ENCODE measurements around the gene CSTB.
A peak's percentile ranks its signal among the peaks of the same experiment; 100 is the strongest.

The CSTB gene

DNA sequence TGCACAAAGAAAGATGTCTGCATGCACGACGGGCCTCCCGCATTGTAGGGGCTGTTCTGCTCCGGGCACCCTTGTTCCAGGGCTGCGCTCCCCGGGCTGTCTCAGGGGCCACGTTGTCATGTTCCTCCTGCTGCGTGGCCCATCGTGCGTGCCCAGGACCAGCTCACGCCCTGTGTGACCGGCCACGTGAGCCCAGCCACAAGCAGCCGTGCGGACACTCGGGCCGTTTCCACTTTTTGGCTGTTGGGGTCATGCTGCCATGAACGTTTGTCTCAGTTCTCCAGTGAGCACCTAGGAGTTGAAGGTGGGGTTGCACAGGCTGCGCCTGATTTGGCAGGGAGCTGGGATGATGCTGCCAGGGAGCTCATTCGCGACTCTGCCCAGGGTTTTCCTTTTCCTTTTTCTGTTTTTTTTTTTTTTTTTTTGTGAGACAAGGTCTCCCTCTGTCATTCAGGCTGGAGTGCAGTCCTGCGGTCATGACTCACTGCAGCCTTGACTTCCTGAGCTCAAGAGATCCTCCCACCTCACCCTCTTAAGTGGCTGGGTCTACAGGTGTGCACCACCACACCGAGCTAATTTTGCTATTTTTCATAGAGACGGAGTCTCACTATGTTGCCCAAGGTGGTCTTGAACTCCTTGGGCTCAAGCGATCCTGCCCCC, 39.8 kb downstream of the CSTB start:
- DNase-seq (ENCODE audit: low read depth), result no peak
- TF ChIP-seq, protein P1, sequence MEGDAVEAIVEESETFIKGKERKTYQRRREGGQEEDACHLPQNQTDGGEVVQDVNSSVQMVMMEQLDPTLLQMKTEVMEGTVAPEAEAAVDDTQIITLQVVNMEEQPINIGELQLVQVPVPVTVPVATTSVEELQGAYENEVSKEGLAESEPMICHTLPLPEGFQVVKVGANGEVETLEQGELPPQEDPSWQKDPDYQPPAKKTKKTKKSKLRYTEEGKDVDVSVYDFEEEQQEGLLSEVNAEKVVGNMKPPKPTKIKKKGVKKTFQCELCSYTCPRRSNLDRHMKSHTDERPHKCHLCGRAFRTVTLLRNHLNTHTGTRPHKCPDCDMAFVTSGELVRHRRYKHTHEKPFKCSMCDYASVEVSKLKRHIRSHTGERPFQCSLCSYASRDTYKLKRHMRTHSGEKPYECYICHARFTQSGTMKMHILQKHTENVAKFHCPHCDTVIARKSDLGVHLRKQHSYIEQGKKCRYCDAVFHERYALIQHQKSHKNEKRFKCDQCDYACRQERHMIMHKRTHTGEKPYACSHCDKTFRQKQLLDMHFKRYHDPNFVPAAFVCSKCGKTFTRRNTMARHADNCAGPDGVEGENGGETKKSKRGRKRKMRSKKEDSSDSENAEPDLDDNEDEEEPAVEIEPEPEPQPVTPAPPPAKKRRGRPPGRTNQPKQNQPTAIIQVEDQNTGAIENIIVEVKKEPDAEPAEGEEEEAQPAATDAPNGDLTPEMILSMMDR (IDR thresholded peaks at IDR 0.05; ENCODE audit: control insufficient read depth, insufficient read depth, low read depth, low read length, missing control alignments), result no peak
- H3K4me3 ChIP-seq (ENCODE audit: control insufficient read depth, low read depth, low read length), result no peak overlapping the region

DNA sequence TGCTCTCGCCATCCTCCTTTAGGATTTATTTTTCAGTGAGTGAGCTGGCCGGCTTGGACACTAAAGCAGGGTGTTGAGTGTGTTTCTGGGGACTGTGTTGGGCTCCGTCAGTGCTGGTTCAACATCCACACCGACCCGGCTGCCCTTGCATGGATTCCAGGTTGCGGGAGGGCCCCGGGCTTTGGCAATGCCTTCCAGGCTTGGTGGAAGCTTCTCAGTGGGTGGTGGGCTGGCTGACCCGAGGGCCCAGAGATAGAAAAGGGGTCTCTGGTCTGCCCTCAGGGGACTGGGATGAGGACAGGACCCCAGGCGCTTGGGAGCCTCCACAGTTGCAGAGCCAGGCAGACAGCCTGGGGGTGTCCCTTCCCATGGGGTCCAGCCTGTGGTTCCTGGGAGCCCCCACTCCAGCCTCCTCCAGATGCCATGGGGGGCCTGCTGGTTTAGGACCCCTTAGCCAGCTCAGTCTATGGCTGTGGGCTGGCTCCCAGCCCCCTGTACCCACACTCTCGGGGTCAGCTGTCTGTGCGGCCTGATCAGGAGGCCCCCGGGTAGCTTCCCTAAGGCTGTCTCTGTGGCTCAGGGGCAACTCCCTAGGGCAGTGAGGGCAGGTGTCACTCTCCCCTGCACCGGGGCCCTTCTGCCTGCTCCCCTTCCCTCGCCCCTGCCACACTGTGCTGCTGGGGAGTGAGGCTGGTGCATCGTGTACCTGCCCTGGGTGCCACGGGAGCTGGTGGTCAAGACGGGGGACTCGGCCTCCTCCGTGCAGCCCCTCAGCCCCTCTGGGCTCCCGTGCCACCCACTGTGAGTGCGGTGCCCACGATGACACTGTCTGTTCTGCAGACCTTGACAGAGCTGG, 40.6 kb downstream of the CSTB start:
- no peak for DNase-seq (ENCODE audit: low read depth)
- H3K4me3 ChIP-seq (ENCODE audit: control insufficient read depth, low read depth, low read length), result no peak overlapping the region
- TF ChIP-seq, protein P1 (IDR thresholded peaks at IDR 0.05; ENCODE audit: control insufficient read depth, insufficient read depth, low read depth, low read length, missing control alignments), result no peak

DNA sequence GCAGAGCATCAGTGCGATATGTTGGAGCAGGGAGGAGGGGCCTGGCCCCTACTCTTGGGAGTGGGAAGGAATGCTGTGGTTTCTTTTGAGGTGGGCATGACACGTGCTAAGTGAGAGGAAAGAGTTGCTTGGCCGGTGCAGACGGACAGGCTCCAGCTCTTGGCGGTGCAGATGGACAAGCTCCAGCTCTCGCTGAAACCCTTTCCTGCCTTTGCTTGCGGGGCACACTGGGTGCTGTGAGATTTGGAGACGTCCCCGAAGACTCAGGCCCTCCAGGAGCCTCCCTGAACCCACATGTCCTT, 41.2 kb downstream of the CSTB start:
- H3K4me3 ChIP-seq (ENCODE audit: control insufficient read depth, low read depth, low read length), result no peak overlapping the region
- TF ChIP-seq, protein P1 (IDR thresholded peaks at IDR 0.05; ENCODE audit: control insufficient read depth, insufficient read depth, low read depth, low read length, missing control alignments), result no peak
- no peak for DNase-seq (ENCODE audit: low read depth)

DNA sequence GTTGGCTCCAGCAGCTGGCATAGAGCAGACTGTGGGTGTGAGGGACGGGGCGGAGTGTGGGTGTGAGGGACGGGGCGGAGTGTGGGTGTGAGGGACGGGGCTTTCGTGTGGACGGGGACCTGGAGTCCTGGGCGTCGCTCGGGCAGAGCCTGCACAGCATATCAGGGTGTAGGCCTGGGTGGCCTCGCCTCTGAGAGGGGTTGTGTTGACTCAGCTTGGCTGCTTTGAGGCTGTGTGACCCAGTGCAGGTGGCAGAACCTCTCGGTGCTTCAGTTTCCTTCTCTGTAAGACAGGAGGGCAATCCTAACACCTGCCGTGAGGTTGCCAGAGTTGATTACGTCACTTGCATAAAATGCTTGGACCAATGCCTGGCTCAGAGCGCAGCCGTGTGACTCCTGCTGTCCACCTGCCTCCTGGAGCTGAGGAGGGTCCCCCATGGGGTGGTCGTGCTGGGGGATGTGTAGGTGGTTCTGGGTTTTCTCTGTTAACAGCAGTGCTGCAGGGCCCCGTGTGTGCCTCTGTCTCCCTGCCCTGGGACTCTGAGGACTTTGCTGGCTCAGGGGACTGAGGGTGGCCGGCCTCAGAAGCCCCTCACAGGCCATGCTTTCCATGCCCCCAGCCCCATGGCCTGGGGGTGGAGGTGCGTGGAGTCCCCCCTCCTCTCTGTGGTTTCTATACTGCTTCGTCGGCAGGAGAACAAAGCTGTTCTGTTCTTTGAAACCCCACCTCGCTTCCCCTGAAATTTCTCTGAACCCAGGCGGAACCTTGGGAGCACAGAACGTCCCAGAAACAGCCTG, 41.8 kb downstream of the CSTB start:
- no peak overlapping the region for H3K4me3 ChIP-seq (ENCODE audit: control insufficient read depth, low read depth, low read length)
- TF ChIP-seq, protein P1 (IDR thresholded peaks at IDR 0.05; ENCODE audit: control insufficient read depth, insufficient read depth, low read depth, low read length, missing control alignments), result no peak
- no peak for DNase-seq (ENCODE audit: low read depth)

DNA sequence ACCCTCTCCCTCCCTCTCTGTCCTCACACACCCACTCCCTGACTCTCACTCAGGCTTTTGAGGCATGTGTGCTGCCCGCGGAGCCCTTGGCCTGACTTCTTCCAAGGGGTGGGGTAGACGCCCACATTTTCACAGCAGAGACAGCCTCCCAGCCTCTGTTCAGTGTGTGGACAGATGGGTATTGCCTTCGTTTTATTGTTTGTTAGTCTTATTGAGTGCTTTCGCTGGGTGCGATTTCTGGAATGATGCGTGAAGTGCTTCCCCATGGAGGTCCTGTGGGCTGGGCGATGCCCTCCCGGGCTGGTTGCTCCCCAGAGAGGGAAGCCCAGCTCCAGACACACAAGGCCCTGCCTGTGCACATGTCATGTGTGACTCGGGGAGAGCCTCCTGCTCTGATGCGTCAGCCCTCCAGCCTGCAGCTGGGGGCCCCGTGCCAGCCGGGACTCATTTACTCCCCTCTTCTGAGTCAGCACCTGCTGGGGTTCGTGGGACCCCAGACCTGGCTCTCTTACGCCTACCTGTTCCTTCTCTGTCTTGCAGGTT, 42.5 kb downstream of the CSTB start:
- TF ChIP-seq, protein P1 (IDR thresholded peaks at IDR 0.05; ENCODE audit: control insufficient read depth, insufficient read depth, low read depth, low read length, missing control alignments), result no peak
- DNase-seq (ENCODE audit: low read depth), result peak; percentile 46
- peak overlapping the region; percentile 5; the same call in 1 of the 2 replicates for H3K4me3 ChIP-seq (ENCODE audit: control insufficient read depth, low read depth, low read length)

DNA sequence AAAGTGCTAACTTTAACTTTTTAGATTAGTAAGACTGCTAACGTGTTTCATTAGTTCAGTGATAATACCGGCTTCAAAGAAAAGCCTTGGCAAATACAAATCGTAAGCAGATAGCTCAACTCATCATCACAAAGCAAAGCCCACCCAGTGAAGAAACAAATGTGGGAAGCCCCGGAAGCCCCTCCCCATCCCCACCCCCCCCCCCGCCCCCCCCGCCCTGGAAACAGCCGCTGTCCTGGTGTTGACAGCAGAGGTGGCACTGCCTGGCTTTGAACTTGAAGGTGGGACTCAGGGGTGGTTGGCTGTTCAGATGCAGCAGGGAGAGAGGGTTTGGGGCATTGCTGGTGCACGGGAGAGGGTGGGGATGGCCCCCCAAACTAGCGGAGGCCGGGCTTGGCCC, 43.0 kb downstream of the CSTB start:
- H3K4me3 ChIP-seq (ENCODE audit: control insufficient read depth, low read depth, low read length), result peak overlapping the region; percentile 5; the same call in 1 of the 2 replicates
- TF ChIP-seq, protein P1 (IDR thresholded peaks at IDR 0.05; ENCODE audit: control insufficient read depth, insufficient read depth, low read depth, low read length, missing control alignments), result no peak
- no peak for DNase-seq (ENCODE audit: low read depth)

Measured in AG09309 (cell line).